Muscle layer of duodenum (tissue), 2 donors: ENCODE measurements around the gene GABRP.
"Not testable (repeated sequence)": the region's sequence is repeated elsewhere in the genome, so short reads cannot be mapped to it uniquely, and the experiment has no call there.

Experiments
- H3K27ac ChIP-seq: one replicate; pipeline ENCODE4 v1.7.0; 2013; ENCODE audit warnings: mild to moderate bottlenecking, low read length
- H3K27me3 ChIP-seq: one replicate; pipeline ENCODE4 v1.7.0; 2013; ENCODE audit warnings: low read depth, mild to moderate bottlenecking, control low read depth, low read length
- H3K36me3 ChIP-seq, 2 donors: one replicate each; pipeline ENCODE4 v1.7.0; 2013; ENCODE audit warnings: low read length in 2 of 2, control low read depth in 1 of 2, mild to moderate bottlenecking in 1 of 2; ENCODE audit not compliant: insufficient read depth in 2 of 2, control insufficient read depth in 1 of 2
- H3K4me1 ChIP-seq, 2 donors: one replicate each; pipeline ENCODE4 v1.7.0; 2013; ENCODE audit warnings: low read length in 2 of 2, mild to moderate bottlenecking in 2 of 2, control low read depth in 1 of 2, moderate library complexity in 1 of 2; ENCODE audit not compliant: insufficient read depth in 2 of 2, control insufficient read depth in 1 of 2
- H3K4me3 ChIP-seq, 2 donors: one replicate each; pipeline ENCODE4 v1.7.0; 2013; ENCODE audit warnings: low read length in 2 of 2, low read depth in 1 of 2, mild to moderate bottlenecking in 1 of 2
- H3K9me3 ChIP-seq, 2 donors: one replicate each; pipeline ENCODE4 v1.7.0; 2013; ENCODE audit warnings: low read length in 2 of 2, control low read depth in 1 of 2, mild to moderate bottlenecking in 1 of 2; ENCODE audit not compliant: control insufficient read depth in 1 of 2
- donor health status: healthy.

Gene GABRP

GRCh38 chr5:170747357-170747756 is 36.2 kb upstream of the GABRP start:
- peaks cover 0 to 18% of the 10 kb centered on the region in 2 donors for H3K4me1 ChIP-seq
- no peak overlapping the region for H3K27ac ChIP-seq
- no peaks in the 10 kb centered on the region for H3K27me3 ChIP-seq
- no peak overlapping the region for H3K4me3 ChIP-seq
- no peaks in the 10 kb centered on the region for H3K36me3 ChIP-seq
- H3K9me3 ChIP-seq: no peaks in the 10 kb centered on the region

- Histone ChIP-seq H3K9me3 (no peaks in the 10 kb centered on the region), H3K4me3 (no peak overlapping the region), H3K36me3 (no peaks in the 10 kb centered on the region), H3K4me1 (peaks cover 0 to 18% of the 10 kb centered on the region in 2 donors), H3K27ac (no peak overlapping the region), H3K27me3 (no peaks in the 10 kb centered on the region)
Observed at GRCh38 chr5:170747851-170748250, 35.7 kb upstream of the GABRP start.

- Histone ChIP-seq H3K36me3 (no peaks in the 10 kb centered on the region), H3K27me3 (no peaks in the 10 kb centered on the region), H3K27ac (no peak overlapping the region), H3K4me3 (no peak overlapping the region), H3K4me1 (peaks cover 0 to 18% of the 10 kb centered on the region in 2 donors), H3K9me3 (no peaks in the 10 kb centered on the region)
Observed at GRCh38 chr5:170748951-170749471, 34.5 kb upstream of the GABRP start.

GRCh38 chr5:170749911-170750431 is 33.6 kb upstream of the GABRP start:
- H3K36me3 ChIP-seq: no peaks in the 10 kb centered on the region
- H3K9me3 ChIP-seq: no peaks in the 10 kb centered on the region
- H3K27me3 ChIP-seq: no peaks in the 10 kb centered on the region
- peaks cover 0 to 8% of the 10 kb centered on the region in 2 donors for H3K4me1 ChIP-seq
- H3K27ac ChIP-seq: peak overlapping the region; percentile 1
- H3K4me3 ChIP-seq: no peak overlapping the region

GRCh38 chr5:170750791-170751190 is 32.7 kb upstream of the GABRP start:
- H3K4me3 ChIP-seq: no peak overlapping the region
- H3K36me3 ChIP-seq: no peaks in the 10 kb centered on the region
- H3K9me3 ChIP-seq: no peaks in the 10 kb centered on the region
- peaks cover 0 to under 1% of the 10 kb centered on the region in 2 donors for H3K4me1 ChIP-seq
- peak overlapping the region; percentile 1 for H3K27ac ChIP-seq
- no peaks in the 10 kb centered on the region for H3K27me3 ChIP-seq

GRCh38 chr5:170751631-170752030 is 31.9 kb upstream of the GABRP start:
- H3K9me3 ChIP-seq: no peaks in the 10 kb centered on the region
- H3K27ac ChIP-seq: no peak overlapping the region
- H3K4me1 ChIP-seq: peaks cover 0 to 3% of the 10 kb centered on the region in 2 donors
- H3K27me3 ChIP-seq: no peaks in the 10 kb centered on the region
- H3K36me3 ChIP-seq: no peaks in the 10 kb centered on the region
- H3K4me3 ChIP-seq: no peak overlapping the region

- Histone ChIP-seq H3K36me3 (no peaks in the 10 kb centered on the region), H3K4me3 (no peak overlapping the region), H3K4me1 (peaks cover 4 to 12% of the 10 kb centered on the region in 2 donors), H3K9me3 (no peaks in the 10 kb centered on the region), H3K27ac (no peak overlapping the region), H3K27me3 (no peaks in the 10 kb centered on the region)
Observed at GRCh38 chr5:170752257-170753215, 31.0 kb upstream of the GABRP start.

GRCh38 chr5:170753311-170753710 is 30.2 kb upstream of the GABRP start:
- no peak overlapping the region for H3K4me3 ChIP-seq
- no peak overlapping the region for H3K27ac ChIP-seq
- H3K36me3 ChIP-seq: no peaks in the 10 kb centered on the region
- peaks cover 4 to 16% of the 10 kb centered on the region in 2 donors for H3K4me1 ChIP-seq
- H3K9me3 ChIP-seq: no peaks in the 10 kb centered on the region
- H3K27me3 ChIP-seq: no peaks in the 10 kb centered on the region

GRCh38 chr5:170754508-170754907 is 29.0 kb upstream of the GABRP start:
- H3K27me3 ChIP-seq, H3K27ac ChIP-seq, H3K36me3 ChIP-seq, H3K9me3 ChIP-seq, H3K4me3 ChIP-seq: not testable (repeated sequence)
- peaks cover 4 to 19% of the 10 kb centered on the region in 2 donors for H3K4me1 ChIP-seq

GRCh38 chr5:170755679-170756456 is 27.7 kb upstream of the GABRP start:
- Histone ChIP-seq H3K4me1 (peaks cover 4 to 19% of the 10 kb centered on the region in 2 donors), H3K4me3 (no peak overlapping the region), H3K9me3 (no peaks in the 10 kb centered on the region), H3K27ac (peak overlapping the region; percentile 89), H3K36me3 (no peaks in the 10 kb centered on the region), H3K27me3 (no peaks in the 10 kb centered on the region)

- no peaks in the 10 kb centered on the region for H3K36me3 ChIP-seq
- H3K9me3 ChIP-seq: no peaks in the 10 kb centered on the region
- H3K4me1 ChIP-seq: peaks cover 4 to 19% of the 10 kb centered on the region in 2 donors
- no peak overlapping the region for H3K4me3 ChIP-seq
- peak overlapping the region; percentile 89 for H3K27ac ChIP-seq
- H3K27me3 ChIP-seq: no peaks in the 10 kb centered on the region
Observed at GRCh38 chr5:170756691-170757090, 26.8 kb upstream of the GABRP start.
